H54 (cell line): ENCODE measurements around the gene PITPNM1.
A peak's percentile ranks its signal among the peaks of the same experiment; 100 is the strongest.
"Not testable (repeated sequence)": the region's sequence is repeated elsewhere in the genome, so short reads cannot be mapped to it uniquely, and the experiment has no call there.

ENCODE experiments used
- DNase-seq: peaks from one replicate; pipeline ENCODE4 v3.0.0; 2011; ENCODE audit warnings: low spot score, mixed read lengths; ENCODE audit not compliant: insufficient read length
- FAIRE-seq: peaks from 3 replicates; lab custom pipeline; 2011; peaks lifted over from hg19 to GRCh38; lab: Jason Lieb, UNC
- POLR2A ChIP-seq: IDR thresholded peaks from 2 replicates; pipeline ENCODE4 v1.6.1; 2011; ENCODE audit warnings: low read depth, mild to moderate bottlenecking, low read length

Gene PITPNM1

DNA sequence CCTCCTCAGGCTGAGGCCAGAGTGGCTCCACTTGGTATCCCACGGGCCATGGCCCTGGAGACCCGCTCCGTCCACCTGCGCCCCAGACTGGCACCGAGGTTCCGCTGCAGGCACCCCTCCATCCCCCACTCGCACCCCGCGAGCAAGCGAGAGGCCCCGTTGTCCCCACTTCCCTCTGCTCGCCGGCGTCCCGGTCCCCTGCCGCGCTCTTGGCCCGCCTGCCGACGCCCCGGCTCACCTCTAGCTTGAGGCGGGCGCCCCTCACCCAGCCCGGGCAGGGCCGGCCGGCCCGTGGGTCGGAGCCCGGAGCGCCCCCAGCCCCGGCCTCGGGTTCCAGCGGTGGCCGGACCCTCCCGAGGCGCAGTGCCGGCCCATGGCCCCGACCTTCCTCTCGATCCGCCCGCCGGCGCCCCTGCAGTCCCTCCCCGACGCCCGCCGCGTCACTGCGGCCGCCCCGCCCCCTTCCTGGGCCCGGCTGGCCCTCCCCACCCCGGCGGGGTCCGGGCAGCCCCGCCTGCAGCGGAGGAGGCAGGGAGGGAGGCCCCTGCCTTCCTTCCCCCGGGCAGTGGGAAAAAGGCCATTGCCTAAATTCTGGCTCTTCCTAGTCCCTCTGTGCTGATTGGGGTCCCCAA is at the start of gene PITPNM1:
PITPNM1 (minus strand) TSS at position 414 of the 632 bp plus-strand sequence. CDS start 1,183 bp downstream, outside the sequence.
- peak; percentile 82; the same call in 1 of the 2 replicates for TF ChIP-seq POLR2A
- DNase-seq (peak; percentile 79), FAIRE-seq (no peak)

DNA sequence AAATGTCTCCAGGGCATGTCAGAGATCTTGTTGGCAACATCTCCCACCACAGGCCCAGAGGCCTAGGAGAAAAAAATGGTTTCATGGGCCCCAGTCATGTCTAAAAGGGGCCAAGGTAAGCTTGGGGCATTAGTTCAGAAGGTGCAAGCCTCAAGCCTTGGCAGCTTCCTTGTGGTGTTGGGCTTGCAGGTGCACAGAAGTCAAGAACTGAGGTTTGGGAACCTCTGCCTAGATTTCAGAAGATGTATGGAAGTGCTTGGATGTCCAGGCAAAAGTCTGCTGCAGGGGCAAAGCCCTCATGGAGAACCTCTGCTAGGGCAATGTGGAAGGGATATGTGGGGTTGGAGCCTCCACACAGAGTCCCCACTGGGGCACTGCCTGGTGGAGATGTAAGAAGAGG is 46.5 kb upstream of the PITPNM1 start:
- not testable (repeated sequence) for FAIRE-seq, DNase-seq

DNA sequence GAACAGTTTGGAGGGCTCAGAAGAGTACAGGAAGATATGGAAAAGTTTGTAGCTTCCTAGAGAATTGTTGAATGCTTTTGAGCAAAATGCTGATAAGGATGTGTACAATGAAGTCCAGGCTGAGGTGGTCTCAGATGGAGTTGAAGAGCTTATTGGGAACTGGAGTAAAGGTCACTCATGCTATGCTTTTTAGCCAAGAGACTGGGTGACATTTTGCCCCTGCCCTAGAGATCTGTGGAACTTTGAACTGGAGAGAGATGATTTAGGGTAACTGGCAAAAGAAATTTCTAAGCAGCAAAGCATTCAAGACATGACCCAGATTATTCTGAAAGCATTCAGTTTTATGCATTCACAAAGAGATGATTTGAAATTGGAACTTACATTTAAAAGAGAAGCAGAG is 46.0 kb upstream of the PITPNM1 start:
- FAIRE-seq: no peak
- TF ChIP-seq POLR2A: no peak
- no peak for DNase-seq

DNA sequence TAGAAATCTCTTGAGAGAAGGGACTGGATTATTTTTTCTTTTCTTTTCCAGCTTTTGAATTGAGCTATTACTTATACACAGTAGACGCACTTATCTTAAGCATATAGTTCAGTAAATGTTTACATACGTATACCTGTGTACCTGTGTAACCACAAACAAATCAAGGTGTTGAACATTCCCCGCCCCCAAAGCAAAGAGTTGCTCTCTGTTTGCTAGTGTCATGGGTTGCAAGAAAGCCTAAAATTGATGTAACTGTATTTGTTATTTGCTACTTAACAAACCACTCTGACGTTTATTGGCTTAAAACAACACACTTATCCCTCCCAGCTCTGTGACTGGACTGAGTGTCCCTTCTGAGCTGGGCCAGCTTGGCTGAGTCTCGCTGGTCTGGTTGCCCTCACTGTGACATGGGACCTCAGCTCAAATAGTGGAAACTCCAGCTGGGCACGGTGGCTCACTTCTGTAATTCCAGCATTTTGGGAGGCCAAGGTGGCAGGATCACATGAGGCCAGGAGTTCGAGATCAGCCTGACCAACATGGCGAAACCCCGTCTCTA is 43.5 kb upstream of the PITPNM1 start:
- TF ChIP-seq POLR2A: no peak
- FAIRE-seq (no peak), DNase-seq (no peak)

DNA sequence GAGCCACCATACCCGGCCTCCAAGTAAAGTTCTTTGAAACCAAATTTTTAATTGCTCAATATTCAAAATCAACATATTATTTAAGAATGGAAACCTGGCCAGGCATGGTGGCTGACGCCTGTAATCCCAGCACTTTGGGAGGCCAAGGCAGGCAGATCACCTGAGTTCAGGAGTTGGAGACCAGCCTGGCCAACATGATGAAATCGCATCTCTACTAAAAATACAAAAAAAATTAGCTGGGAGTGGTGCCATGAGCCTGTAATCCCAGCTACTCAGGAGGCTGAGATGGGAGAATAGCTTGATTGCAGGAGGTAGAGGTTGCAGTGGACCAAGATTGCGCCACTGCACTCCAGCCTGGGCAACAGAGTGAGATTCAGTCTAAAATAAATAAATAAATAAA is 42.9 kb upstream of the PITPNM1 start:
- FAIRE-seq: not testable (repeated sequence)

DNA sequence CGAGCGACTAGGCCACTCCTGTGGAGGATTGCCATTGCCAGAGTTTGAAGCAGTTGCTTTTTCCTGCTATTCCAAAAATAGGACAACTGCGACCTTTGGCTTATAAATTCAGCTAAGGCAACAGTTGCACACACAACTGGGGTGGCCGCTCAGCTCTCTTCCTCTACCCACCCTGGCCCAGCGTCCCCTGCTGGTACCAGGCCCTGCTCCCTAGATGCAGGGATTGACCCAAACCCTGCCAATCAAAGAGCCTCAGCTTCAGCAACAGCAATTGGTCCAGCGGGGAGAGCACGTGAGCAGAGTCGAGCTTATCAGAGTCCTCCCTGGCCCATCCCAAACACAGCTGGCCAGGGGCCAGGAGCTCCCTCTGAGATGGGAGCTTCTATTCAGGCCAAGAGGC is 40.1 kb upstream of the PITPNM1 start:
- TF ChIP-seq POLR2A: no peak
- no peak for FAIRE-seq
- no peak for DNase-seq

More for the DNA sequence above, 42.9 kb upstream of the PITPNM1 start:
- not testable (repeated sequence) for DNase-seq

DNA sequence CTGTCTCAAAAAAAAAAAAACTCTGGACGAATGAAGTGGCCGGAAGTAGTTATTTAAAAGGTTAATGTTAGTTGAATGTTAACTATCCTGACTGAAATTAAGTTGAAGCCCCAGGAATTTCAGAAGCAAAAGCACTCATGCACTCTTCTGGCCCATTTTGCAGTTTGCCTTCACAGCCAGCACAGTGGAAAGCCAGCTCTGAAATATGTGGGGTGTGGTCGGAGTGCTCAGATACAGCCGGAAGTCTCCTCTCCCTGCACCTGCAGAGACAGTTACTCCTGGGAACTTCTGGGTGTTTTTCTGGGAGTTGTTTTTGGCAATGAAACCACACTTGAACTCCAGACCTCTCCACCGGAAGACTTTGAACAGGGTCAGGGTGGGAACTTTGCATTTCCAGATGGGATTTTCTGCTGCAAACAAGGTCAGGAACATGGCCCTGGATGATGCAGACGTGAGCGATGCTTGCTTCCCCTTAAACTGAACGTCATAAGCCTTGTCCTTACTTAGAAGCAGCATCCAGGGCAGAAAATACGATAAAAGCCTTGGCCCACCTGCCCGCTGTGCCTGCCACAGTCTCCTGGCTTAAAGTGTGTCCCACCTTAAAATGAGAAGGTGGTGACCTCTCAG is 39.6 kb upstream of the PITPNM1 start:
- DNase-seq (no peak), FAIRE-seq (no peak)
- TF ChIP-seq POLR2A: no peak

DNA sequence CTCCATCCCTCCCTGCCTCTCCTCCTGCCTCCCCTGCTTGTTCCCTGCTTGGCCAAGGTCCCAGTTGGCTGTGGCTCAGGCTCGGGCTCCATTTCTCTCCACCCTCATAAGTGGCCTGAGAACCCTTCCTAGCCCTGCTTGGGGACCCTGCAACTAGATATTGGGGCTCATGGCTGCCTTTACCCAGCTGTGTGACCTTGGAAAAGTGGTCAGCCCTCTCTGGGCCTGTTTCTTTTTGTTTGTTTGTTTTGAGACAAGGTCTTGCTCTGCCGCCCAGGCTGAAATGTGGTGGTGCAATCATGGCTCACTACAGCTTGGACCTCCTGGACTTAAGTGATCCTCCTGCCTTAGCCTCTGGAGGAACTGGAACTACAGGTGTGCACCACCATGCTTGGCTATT is 38.4 kb upstream of the PITPNM1 start:
- DNase-seq (no peak), FAIRE-seq (no peak)
- TF ChIP-seq POLR2A: no peak

DNA sequence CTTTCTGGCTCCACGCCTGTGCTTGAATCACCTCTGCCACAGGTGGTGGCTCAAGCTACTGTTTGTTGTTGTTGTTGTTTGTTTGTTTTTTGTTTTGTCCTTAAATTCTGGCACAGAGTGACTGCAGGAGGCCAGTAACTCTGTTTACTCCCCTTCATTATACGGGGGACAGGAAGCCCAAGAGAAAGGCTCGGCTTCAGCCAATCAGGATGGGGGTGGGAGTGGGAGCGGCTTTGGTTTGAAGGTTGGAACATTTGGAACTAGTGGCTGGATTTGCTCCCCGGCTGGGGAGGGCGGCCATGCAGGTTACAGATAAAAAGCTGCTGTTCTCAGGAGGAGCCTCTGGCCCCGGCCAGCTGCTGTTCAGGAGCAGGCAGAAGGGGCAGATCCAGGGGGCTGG is 37.8 kb upstream of the PITPNM1 start:
- TF ChIP-seq POLR2A: no peak
- FAIRE-seq (no peak), DNase-seq (no peak)

DNA sequence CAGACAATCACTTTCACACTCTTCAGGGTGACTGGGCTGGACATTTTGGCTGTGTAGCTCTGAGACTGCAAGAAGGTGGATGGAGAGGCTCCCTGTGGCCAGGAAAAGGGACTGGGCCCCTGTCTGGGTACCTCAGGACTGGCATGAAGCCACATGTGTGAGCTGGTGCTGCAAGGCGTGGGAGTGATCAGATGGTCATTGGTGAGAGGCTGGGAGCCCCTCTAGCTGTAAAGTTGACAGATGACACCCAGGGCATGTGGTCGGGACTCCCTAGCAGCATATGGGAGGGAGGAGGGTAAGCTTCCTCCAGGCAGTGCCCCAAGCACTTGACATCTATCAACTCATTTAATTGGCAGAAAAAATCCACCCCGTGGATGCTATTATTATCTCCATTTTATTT is 37.0 kb upstream of the PITPNM1 start:
- no peak for FAIRE-seq
- no peak for DNase-seq
- TF ChIP-seq POLR2A: no peak

DNA sequence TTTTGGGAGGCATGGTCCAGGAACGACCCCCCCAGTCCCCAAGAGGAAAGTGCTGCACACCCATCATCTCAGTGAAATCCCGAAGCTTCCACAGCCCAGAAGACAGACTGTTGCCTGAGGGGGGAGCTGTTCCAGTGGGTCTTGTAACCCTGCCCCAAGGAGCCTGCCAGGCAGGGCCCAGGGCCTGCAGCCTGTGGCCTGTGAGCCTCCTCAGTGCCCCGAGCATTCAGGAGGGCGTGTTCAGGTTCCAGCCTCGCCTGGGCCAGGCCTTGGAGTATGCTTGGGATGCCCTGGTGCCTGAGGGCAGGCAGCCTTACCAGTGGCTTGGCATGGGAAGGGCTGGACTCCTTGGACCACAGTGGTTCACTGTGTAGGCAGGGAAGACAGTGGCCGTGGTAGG is 36.0 kb upstream of the PITPNM1 start:
- FAIRE-seq: no peak
- no peak for DNase-seq
- no peak for TF ChIP-seq POLR2A

DNA sequence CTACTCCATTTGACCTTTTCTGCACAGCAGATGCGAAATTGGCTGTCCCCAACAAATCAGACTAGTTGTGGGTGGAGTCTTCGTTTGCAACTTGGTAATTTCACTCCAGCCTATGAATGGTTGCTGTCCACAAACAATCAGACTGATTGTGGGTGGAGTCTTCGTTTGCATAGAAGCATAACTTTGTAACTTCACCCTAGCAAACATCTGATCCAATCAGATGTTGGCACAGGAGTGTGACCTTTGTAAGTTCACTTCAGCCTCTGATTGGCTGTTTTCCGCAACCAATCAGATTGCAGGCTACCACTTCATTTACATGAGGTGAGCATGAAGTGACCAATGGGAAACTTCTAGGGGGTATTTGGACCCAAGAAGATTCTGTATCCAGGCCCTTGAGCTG is 34.4 kb upstream of the PITPNM1 start:
- FAIRE-seq: no peak
- TF ChIP-seq POLR2A: no peak
- no peak for DNase-seq

DNA sequence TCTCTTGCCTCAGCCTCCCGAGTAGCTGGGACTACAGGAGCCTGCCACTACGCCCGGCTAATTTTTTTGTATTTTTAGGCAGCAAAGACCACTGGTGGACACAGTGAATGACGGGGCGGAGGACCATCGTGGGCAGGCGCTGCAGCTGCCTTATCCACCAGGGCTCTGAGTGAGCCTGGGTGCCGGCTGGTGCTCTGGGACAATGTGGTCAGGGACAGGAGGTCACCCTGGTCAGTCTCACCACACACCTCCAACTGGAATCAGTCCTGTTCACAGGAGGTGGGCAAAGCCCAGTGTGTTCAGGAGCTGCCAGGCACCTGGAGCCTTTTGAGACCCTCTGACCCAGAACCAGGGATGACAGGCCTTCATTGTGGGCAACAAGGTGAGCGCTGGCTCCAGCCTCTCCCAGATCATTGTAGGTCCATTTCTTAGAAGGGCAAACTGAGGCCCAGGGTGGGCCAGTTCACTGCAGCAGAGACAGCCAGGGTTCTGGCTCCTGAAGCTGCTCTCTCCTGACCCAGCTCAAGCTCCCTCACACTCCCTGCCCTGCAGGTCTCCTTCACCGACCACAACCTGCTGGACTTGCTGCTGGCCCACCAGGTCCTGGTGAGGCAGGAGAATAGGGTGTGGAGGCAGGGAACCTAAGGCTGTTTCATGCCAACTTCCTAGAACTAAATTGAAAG is 33.8 kb upstream of the PITPNM1 start:
- TF ChIP-seq POLR2A: no peak
- DNase-seq: no peak
- no peak for FAIRE-seq

DNA sequence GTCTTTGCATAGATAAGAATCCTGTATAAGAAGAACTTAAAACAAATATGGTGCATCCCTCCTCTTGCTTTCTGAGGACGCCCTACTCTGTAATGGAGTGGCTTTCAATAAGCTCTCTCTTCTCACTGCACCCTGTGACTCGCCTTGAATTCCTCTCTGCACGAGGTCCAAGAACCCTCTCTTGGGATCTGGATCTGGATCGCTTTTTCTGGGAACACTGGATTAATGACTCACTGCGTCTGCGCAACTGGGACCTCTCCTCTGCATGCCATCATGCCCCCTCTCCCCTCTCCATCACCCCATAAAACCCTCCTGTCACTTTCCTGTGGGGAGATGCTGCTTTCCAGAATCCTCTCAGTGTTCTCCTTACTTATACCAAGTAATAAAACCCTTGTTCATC is 33.1 kb upstream of the PITPNM1 start:
- no peak for TF ChIP-seq POLR2A
- FAIRE-seq (no peak), DNase-seq (no peak)
